Suprapubic skin (tissue), 4 donors: ENCODE data around the gene FKBP14.

Source experiments
- CTCF ChIP-seq, 2 donors: fragments of 200-600 bp in 1 of 2; fragments of 450-650 bp in 1 of 2; sonication (generic) in 1 of 2; IDR thresholded peaks; one replicate each; pipeline ENCODE4 v1.5.1; 2016 to 2019; ENCODE audit warnings: antibody characterized with exemption in 2 of 2, mild to moderate bottlenecking in 1 of 2, moderate library complexity in 1 of 2
- EP300 ChIP-seq: sonication (generic); formaldehyde crosslinking; IDR thresholded peaks from one replicate; pipeline ENCODE4 v1.6.1; 2017; ENCODE audit warnings: antibody characterized with exemption
- POLR2A ChIP-seq, 2 donors: fragments of 450-650 bp; IDR thresholded peaks; one replicate each; pipeline ENCODE4 v1.6.1; 2017; ENCODE audit warnings: antibody characterized with exemption in 2 of 2, mild to moderate bottlenecking in 2 of 2, moderate library complexity in 2 of 2
- POLR2AphosphoS5 ChIP-seq, 3 donors: sonication (generic); formaldehyde crosslinking; IDR thresholded peaks; one replicate each; pipeline ENCODE4 v1.6.1; 2017; ENCODE audit warnings: antibody characterized with exemption in 3 of 3

- TF ChIP-seq CTCF (IDR thresholded peaks at IDR 0.05): peak in 1 of 2 donors; percentile 9
- TF ChIP-seq POLR2AphosphoS5 (IDR thresholded peaks at IDR 0.05): no peak
- no peak for TF ChIP-seq EP300
- no peak for TF ChIP-seq POLR2A (IDR thresholded peaks at IDR 0.05)
Observed at GRCh38 chr7:29989257-29989995, 37.1 kb downstream of the FKBP14 start, which contains the start of gene SCRN1.
